LNCaP clone FGC (cell line): ENCODE results near the gene PATE1.

ENCODE experiments used
- DNase-seq: peaks from one replicate; pipeline ENCODE4 v3.0.0-alpha.2; 2011; ENCODE audit warnings: low read depth
- H3K4me3 ChIP-seq: 2 replicates; pipeline ENCODE4 v1.5.1; 2011; ENCODE audit warnings: mild to moderate bottlenecking, low read depth, low read length, control low read depth
- TF ChIP-seq, protein P1 (sequence below): IDR thresholded peaks from 2 replicates; pipeline ENCODE4 v1.5.1; 2012; ENCODE audit warnings: mild to moderate bottlenecking; ENCODE audit not compliant: control insufficient read depth, insufficient read depth; ENCODE audit errors: extremely low read depth

The PATE1 gene

DNA sequence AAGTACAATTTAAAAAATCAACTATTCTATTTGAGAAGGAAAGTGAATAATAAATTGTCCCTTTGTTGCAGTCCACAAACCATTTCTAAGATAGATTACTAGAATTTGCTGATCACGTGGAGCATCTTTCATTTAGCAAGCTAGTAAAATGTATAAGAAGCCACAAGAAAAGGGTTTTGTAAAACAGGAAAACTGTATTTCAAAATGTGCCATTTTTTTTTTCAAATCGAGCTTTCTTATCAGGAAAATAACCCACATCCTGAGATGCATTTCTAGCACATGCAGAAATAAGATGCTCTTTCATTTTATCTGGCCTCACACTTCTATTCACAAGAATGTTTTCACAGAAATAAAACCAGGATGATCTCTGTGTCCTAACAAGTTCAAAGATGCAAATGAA lies 38.6 kb downstream of the PATE1 start:
- TF ChIP-seq, protein P1, sequence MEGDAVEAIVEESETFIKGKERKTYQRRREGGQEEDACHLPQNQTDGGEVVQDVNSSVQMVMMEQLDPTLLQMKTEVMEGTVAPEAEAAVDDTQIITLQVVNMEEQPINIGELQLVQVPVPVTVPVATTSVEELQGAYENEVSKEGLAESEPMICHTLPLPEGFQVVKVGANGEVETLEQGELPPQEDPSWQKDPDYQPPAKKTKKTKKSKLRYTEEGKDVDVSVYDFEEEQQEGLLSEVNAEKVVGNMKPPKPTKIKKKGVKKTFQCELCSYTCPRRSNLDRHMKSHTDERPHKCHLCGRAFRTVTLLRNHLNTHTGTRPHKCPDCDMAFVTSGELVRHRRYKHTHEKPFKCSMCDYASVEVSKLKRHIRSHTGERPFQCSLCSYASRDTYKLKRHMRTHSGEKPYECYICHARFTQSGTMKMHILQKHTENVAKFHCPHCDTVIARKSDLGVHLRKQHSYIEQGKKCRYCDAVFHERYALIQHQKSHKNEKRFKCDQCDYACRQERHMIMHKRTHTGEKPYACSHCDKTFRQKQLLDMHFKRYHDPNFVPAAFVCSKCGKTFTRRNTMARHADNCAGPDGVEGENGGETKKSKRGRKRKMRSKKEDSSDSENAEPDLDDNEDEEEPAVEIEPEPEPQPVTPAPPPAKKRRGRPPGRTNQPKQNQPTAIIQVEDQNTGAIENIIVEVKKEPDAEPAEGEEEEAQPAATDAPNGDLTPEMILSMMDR, result no peak
- no peak for DNase-seq
- no peak overlapping the region for H3K4me3 ChIP-seq

DNA sequence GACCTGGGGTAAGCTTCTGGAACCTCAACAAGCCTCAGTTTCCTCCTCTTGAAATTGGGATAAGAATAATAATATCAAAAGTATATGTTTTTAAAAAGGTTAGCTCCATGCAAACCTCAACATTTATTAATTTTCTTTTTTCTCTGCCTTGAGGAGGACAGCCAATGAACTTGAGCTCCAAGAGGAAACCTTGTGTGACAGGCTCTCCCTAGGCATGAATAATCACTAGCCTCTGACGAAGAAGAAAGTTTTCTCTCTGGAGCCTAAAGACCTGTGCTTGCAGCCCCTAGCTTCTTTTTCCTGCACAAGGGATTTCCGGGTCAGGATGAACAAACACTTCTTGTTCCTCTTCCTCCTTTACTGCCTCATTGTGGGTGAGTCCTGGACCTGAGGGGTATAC lies 41.7 kb downstream of the PATE1 start, which contains the start of gene PATE3:
PATE3 (plus strand) TSS at position 301 of the 400 bp plus-strand sequence; CDS start at position 326, 25 bp downstream.
- no peak for DNase-seq

DNA sequence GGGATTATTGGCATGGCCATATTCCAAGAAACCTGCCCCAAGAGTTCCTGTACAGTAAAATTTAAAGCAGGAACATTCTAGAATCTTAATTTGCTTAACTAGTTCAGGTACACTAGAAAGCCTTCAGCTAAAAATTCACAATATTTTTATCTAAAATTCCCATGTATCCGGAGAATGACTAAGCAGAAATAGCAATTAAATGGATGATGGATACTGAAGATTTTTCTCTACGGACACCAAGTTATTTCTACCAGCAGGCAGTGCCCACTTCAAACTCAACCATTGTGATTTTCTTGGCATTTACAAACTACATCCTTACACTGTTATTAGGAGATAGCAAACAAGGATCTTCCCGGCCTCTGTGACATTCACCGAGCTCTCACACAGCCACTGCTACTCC lies 44.7 kb downstream of the PATE1 start:
- TF ChIP-seq, protein P1, result no peak
- no peak overlapping the region for H3K4me3 ChIP-seq
- no peak for DNase-seq

More for the DNA sequence above, 41.7 kb downstream of the PATE1 start, which contains the start of gene PATE3:
- no peak within 1 kb of the TSS for H3K4me3 ChIP-seq
- TF ChIP-seq, protein P1, result no peak

DNA sequence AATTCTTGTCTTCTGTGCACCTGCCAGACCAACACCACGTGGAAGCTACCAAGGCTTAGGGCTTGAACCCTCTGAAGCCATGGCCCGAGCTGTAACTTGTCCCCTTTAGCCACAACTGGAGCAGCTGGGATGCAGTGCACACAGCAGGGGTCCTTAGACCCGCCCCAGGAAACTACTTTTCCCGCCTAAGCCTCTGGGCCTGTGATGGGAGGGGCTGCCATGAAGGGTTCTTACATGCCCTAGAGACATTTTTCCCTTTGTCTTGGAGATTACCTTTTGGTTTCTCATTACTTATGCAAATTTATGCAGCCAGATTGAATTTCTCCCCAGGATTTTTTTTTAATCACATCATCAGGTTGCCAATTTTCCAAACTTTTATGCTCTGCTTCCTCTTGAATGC lies 51.6 kb downstream of the PATE1 start:
- no peak overlapping the region for H3K4me3 ChIP-seq
- TF ChIP-seq, protein P1, result no peak
- DNase-seq, result no peak
